Measurements from ENCODE around the gene CIRBP.
A peak's percentile ranks its signal among the peaks of the same experiment; 100 is the strongest.

The CIRBP gene

GRCh38 chr19:1255186-1256161 is 13.7 kb upstream of the CIRBP start:
- no peak for TF ChIP-seq CTCF (conservative IDR thresholded peaks at IDR 0.05; ENCODE audit: low read length)
- no peak overlapping the region for H3K4me3 ChIP-seq (ENCODE audit: low read length)
- no peak for DNase-seq (ENCODE audit: low read depth)

DNA sequence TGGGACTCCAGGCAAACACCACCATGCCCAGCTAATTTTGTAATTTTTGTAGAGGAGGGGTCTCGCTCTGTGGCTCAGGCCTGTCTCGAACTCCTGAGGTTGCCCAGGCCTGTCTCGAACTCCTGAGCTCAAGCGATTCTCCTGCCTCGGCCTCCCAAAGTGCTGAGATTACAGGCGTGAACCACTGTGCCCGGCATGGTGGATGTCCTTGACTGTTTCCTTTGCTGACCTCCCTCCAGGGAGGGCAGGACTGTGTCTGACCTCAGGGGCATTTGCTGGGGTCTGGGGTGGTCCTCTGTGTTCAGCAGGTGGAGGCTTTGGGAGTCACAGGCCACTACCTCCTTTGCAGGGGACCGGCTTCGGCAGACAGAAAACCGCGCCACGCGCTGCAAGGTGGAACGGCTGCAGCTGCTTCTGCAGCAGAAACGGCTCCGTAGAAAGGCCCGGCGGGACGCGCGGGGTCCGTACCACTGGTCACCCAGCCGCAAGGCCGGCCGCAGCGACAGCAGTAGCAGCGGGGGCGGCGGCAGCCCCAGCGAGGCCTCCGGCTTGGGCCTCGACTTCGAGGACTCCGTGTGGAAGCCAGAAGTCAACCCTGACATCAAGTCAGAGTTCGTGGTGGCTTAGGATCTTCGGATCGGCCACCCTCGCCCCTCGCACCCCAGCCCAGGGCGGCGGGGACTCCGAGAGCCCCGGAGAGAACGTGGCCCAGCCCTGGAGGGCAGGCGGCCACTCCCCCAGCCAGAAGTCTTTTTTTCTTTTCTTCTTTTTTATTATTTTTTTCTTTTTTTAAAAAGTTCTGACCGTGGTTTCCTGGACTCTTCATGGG is 12.3 kb upstream of the CIRBP start:
- no peak for DNase-seq (ENCODE audit: low read depth)
- TF ChIP-seq CTCF (conservative IDR thresholded peaks at IDR 0.05; ENCODE audit: low read length): no peak
- no peak overlapping the region for H3K4me3 ChIP-seq (ENCODE audit: low read length)

DNA sequence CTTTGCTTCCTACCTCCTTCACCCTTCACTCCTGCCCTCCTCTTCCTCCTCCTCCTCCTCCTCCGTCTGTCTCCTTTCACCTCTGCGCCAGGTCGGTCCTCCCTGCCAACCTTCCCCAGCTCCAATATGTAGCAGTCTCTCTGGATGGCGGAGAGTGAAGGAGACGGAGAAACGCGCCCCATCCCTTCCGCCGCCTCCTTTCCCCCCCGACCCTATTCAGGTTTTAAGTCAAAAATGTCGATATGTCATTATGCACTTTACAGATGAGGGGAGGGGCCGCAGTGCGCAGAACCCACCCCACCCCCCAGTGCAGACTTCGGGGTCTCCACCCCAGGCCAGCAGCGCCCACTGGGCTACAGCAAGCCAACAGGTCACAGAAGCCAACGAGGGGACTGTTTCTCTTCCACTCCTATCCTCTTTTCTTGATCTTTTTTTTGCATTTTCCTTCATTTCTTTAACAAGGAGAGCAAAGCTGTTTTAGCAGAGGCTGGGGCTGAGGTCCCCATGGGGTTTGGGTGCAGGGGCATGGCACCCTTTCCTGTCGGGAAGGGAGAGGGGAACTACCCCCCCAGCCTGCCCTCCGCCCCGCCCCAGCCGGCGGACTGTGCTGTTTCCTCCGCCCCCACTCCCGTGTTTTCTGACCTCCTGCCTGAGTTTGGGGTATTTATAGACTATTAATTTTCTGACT is 11.5 kb upstream of the CIRBP start:
- DNase-seq (ENCODE audit: low read depth): no peak
- TF ChIP-seq CTCF (conservative IDR thresholded peaks at IDR 0.05; ENCODE audit: low read length): no peak
- H3K4me3 ChIP-seq (ENCODE audit: low read length): no peak overlapping the region

DNA sequence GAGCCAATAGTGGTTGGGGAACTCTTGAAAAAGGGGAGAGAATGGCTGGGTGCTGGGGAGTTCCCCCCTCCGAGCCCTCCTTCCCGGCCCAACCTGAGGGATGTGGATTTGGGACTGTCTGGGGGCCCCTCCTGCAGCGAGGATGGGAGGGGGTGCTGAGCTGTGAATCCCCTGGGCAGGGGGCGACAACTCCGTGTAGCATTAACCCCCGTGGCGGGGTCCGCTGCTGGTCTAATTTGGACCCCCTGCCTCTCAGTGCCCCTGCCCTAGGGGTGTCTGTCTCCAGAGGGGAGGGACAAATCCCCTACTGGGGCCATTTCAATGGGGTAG is 11.0 kb upstream of the CIRBP start:
- no peak overlapping the region for H3K4me3 ChIP-seq (ENCODE audit: low read length)
- DNase-seq (ENCODE audit: low read depth): no peak
- no peak for TF ChIP-seq CTCF (conservative IDR thresholded peaks at IDR 0.05; ENCODE audit: low read length)

- TF ChIP-seq CTCF (conservative IDR thresholded peaks at IDR 0.05; ENCODE audit: low read length): no peak
- H3K4me3 ChIP-seq (ENCODE audit: low read length): no peak overlapping the region
- no peak for DNase-seq (ENCODE audit: low read depth)
Measured at GRCh38 chr19:1258707-1259205, 10.4 kb upstream of the CIRBP start.

- peak; percentile 71 for DNase-seq (ENCODE audit: low read depth)
- no peak overlapping the region for H3K4me3 ChIP-seq (ENCODE audit: low read length)
- TF ChIP-seq CTCF (conservative IDR thresholded peaks at IDR 0.05; ENCODE audit: low read length): no peak
Measured at GRCh38 chr19:1259206-1259875, 9.8 kb upstream of the CIRBP start.
